Astrocyte (in vitro differentiated cells and primary cell): ENCODE results near the gene ATP11A.

Experiments used
- EZH2 ChIP-seq: IDR thresholded peaks from 2 replicates; pipeline ENCODE4 v1.6.1; 2012; ENCODE audit warnings: mild to moderate bottlenecking, low read length, inconsistent platforms; ENCODE audit not compliant: insufficient read depth
- TF ChIP-seq, protein P1 (sequence below): IDR thresholded peaks from 2 replicates; pipeline ENCODE4 v1.5.1; 2011; ENCODE audit warnings: low read depth, mild to moderate bottlenecking, inconsistent platforms, low read length, moderate library complexity; ENCODE audit not compliant: insufficient read depth

DNA sequence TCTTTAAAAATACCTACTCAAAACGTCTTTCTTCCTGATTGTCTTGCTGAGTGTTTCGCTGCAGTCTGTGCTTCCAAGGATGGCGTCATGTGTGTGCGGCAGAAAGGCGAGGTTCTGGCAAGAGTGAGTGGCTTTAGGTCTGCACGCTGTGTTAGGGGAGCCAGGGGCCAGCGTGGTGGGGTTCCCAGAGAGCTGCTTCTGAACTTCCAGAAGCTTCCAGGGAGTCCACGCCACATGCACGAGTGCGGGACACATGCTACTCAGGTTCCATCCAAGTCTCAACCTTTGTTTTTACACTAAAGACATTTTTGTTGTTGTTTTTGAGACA, 67.9 kb downstream of the ATP11A start:
- TF ChIP-seq, protein P1, sequence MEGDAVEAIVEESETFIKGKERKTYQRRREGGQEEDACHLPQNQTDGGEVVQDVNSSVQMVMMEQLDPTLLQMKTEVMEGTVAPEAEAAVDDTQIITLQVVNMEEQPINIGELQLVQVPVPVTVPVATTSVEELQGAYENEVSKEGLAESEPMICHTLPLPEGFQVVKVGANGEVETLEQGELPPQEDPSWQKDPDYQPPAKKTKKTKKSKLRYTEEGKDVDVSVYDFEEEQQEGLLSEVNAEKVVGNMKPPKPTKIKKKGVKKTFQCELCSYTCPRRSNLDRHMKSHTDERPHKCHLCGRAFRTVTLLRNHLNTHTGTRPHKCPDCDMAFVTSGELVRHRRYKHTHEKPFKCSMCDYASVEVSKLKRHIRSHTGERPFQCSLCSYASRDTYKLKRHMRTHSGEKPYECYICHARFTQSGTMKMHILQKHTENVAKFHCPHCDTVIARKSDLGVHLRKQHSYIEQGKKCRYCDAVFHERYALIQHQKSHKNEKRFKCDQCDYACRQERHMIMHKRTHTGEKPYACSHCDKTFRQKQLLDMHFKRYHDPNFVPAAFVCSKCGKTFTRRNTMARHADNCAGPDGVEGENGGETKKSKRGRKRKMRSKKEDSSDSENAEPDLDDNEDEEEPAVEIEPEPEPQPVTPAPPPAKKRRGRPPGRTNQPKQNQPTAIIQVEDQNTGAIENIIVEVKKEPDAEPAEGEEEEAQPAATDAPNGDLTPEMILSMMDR, result no peak
- no peak for TF ChIP-seq EZH2
